Trophoblast cell (in vitro differentiated cells and primary cell): ENCODE measurements around the gene WSCD1.

Source experiments
- DNase-seq, 2 donors: peaks; one replicate each; pipeline ENCODE4 v3.0.0-alpha.2; 2016
- H2AFZ ChIP-seq: 2 replicates; pipeline ENCODE4 v1.6.1; 2013; ENCODE audit warnings: low read length, moderate library complexity, mild to moderate bottlenecking; ENCODE audit not compliant: insufficient read depth, poor library complexity
- H2AK5ac ChIP-seq: 2 replicates; pipeline ENCODE4 v1.6.1; 2013; ENCODE audit warnings: mild to moderate bottlenecking, low read length
- H2BK120ac ChIP-seq: 2 replicates; pipeline ENCODE4 v1.6.1; 2013; ENCODE audit warnings: low read length, mild to moderate bottlenecking, moderate library complexity; ENCODE audit not compliant: insufficient read depth, poor library complexity
- H2BK12ac ChIP-seq: 2 replicates; pipeline ENCODE4 v1.6.1; 2013; ENCODE audit warnings: mild to moderate bottlenecking, low read length, moderate library complexity
- H2BK5ac ChIP-seq: 2 replicates; pipeline ENCODE4 v1.6.1; 2013; ENCODE audit warnings: low read length, low read depth, moderate library complexity, mild to moderate bottlenecking; ENCODE audit not compliant: poor library complexity
- H3K14ac ChIP-seq: 2 replicates; pipeline ENCODE4 v1.6.1; 2013; ENCODE audit warnings: mild to moderate bottlenecking, low read length
- H3K18ac ChIP-seq: 2 replicates; pipeline ENCODE4 v1.6.1; 2013; ENCODE audit warnings: mild to moderate bottlenecking, low read length
- H3K23ac ChIP-seq: 2 replicates; pipeline ENCODE4 v1.6.1; 2013; ENCODE audit warnings: low read length
- H3K27ac ChIP-seq: 2 replicates; pipeline ENCODE4 v1.5.1; 2013; ENCODE audit warnings: low read depth, mild to moderate bottlenecking, inconsistent platforms, low read length, moderate library complexity
- H3K27me3 ChIP-seq: 2 replicates; pipeline ENCODE4 v1.6.1; 2013; ENCODE audit warnings: inconsistent platforms, mild to moderate bottlenecking, low read length, moderate library complexity; ENCODE audit not compliant: insufficient read depth
- H3K36me3 ChIP-seq, 2 experiments: 1 replicate in 1 of 2; 2 replicates in 1 of 2; pipeline ENCODE4 v1.6.1; 2013; ENCODE audit warnings: low read length in 2 of 2, mild to moderate bottlenecking in 2 of 2, moderate library complexity in 1 of 2; ENCODE audit not compliant: insufficient read depth in 2 of 2, control insufficient read depth in 1 of 2
- H3K4ac ChIP-seq: 2 replicates; pipeline ENCODE4 v1.6.1; 2013; ENCODE audit warnings: low read depth, mild to moderate bottlenecking, low read length, moderate library complexity
- H3K4me1 ChIP-seq, 2 experiments: 1 replicate in 1 of 2; 2 replicates in 1 of 2; pipeline ENCODE4 v1.6.1; 2013; ENCODE audit warnings: low read length in 2 of 2, mild to moderate bottlenecking in 2 of 2, moderate library complexity in 1 of 2; ENCODE audit not compliant: insufficient read depth in 2 of 2, control insufficient read depth in 1 of 2
- H3K4me2 ChIP-seq: 2 replicates; pipeline ENCODE4 v1.6.1; 2013; ENCODE audit warnings: inconsistent platforms, mild to moderate bottlenecking, low read length, moderate library complexity
- H3K4me3 ChIP-seq: 2 replicates; pipeline ENCODE4 v1.5.1; 2013; ENCODE audit warnings: mild to moderate bottlenecking, low read depth, low read length, inconsistent platforms
- H3K79me1 ChIP-seq: one replicate; pipeline ENCODE4 v1.6.1; 2013; ENCODE audit warnings: low read length
- H3K79me2 ChIP-seq: 2 replicates; pipeline ENCODE4 v1.6.1; 2013; ENCODE audit warnings: low read length, mild to moderate bottlenecking; ENCODE audit not compliant: control insufficient read depth, insufficient read depth, poor library complexity
- H3K9ac ChIP-seq: 2 replicates; pipeline ENCODE4 v1.6.1; 2013; ENCODE audit warnings: mild to moderate bottlenecking, low read length
- H3K9me3 ChIP-seq: 2 replicates; pipeline ENCODE4 v1.6.1; 2013; ENCODE audit warnings: low read depth, mild to moderate bottlenecking, control low read depth, inconsistent platforms, low read length; ENCODE audit not compliant: insufficient read depth
- H4K12ac ChIP-seq: 2 replicates; pipeline ENCODE4 v1.6.1; 2013; ENCODE audit warnings: low read depth, mild to moderate bottlenecking, low read length, moderate library complexity
- H4K8ac ChIP-seq: 2 replicates; pipeline ENCODE4 v1.6.1; 2013; ENCODE audit warnings: low read depth, mild to moderate bottlenecking, low read length, moderate library complexity
- H4K91ac ChIP-seq: one replicate; pipeline ENCODE4 v1.6.1; 2013; ENCODE audit warnings: low read depth, mild to moderate bottlenecking, low read length, moderate library complexity
- WGBS: extraction: QIAGEN DNeasy Blood & Tissue Kit; methylation state at CpG from one replicate; pipeline ENCODE4 v1.1.7; 2013; ENCODE audit warnings: missing lambda C conversion rate; ENCODE audit not compliant: insufficient read length, insufficient coverage; ENCODE audit errors: extremely low coverage; 5-methylcytosine and 5-hydroxymethylcytosine counted together

Gene WSCD1

DNA sequence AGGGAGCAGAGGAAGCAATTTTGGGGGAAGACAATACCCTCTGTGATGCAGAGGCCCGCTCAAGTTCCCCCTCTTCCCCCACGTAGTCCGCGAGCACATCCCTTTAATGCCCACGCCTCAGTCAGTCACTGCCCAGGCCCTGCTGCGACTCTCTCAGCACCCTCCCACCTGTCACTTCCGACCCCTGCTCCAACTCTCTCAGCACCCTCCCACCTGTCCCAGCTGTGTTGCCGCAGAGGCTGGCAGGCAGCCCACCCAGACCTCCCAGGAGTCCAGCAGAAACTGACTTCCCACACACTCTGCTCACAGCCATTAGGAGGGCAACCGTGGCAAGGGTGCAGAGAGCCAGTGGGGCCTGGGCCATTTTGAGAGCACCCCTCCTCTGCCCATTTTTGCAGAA lies 92.7 kb downstream of the WSCD1 start:
- H4K8ac ChIP-seq = no peak overlapping the region
- H3K4me3 ChIP-seq = no peak overlapping the region
- no peak overlapping the region for H3K4me2 ChIP-seq
- no peak overlapping the region for H4K12ac ChIP-seq
- no peak overlapping the region for H2BK120ac ChIP-seq
- no peaks in the 10 kb centered on the region for H3K79me2 ChIP-seq
- H2BK5ac ChIP-seq = no peak overlapping the region
- no peak overlapping the region for H3K4ac ChIP-seq
- H2AFZ ChIP-seq = no peak overlapping the region
- no peak overlapping the region for H3K18ac ChIP-seq
- H3K9ac ChIP-seq = no peak overlapping the region
- H3K4me1 ChIP-seq = no peaks in the 10 kb centered on the region
- no peak overlapping the region for H4K91ac ChIP-seq
- H3K27me3 ChIP-seq = no peaks in the 10 kb centered on the region
- H3K23ac ChIP-seq = no peak overlapping the region
- no peak overlapping the region for H3K27ac ChIP-seq
- H3K9me3 ChIP-seq = peaks cover 2% of the 10 kb centered on the region
- no peaks in the 10 kb centered on the region for H3K79me1 ChIP-seq
- H2AK5ac ChIP-seq = no peak overlapping the region
- no peaks in the 10 kb centered on the region for H3K36me3 ChIP-seq
- DNase-seq = no peak
- H3K14ac ChIP-seq = no peak overlapping the region
- no CpG with 5 or more reads among the region's 9 CpGs for WGBS
- H2BK12ac ChIP-seq = no peak overlapping the region

GRCh38 chr17:6163612-6164333 lies 93.6 kb downstream of the WSCD1 start:
- no peak overlapping the region for H2BK120ac ChIP-seq
- H3K4me3 ChIP-seq = no peak overlapping the region
- no peak overlapping the region for H4K91ac ChIP-seq
- no peak overlapping the region for H3K14ac ChIP-seq
- peaks cover 2% of the 10 kb centered on the region for H3K9me3 ChIP-seq
- no peak overlapping the region for H2AK5ac ChIP-seq
- H3K79me1 ChIP-seq = no peaks in the 10 kb centered on the region
- H3K36me3 ChIP-seq = no peaks in the 10 kb centered on the region
- no peak overlapping the region for H2AFZ ChIP-seq
- H4K8ac ChIP-seq = no peak overlapping the region
- H3K79me2 ChIP-seq = no peaks in the 10 kb centered on the region
- H3K23ac ChIP-seq = no peak overlapping the region
- DNase-seq = no peak
- H3K18ac ChIP-seq = no peak overlapping the region
- no peaks in the 10 kb centered on the region for H3K4me1 ChIP-seq
- H4K12ac ChIP-seq = no peak overlapping the region
- H3K4ac ChIP-seq = no peak overlapping the region
- H3K27ac ChIP-seq = no peak overlapping the region
- no peak overlapping the region for H3K4me2 ChIP-seq
- H2BK12ac ChIP-seq = no peak overlapping the region
- H3K9ac ChIP-seq = no peak overlapping the region
- no peak overlapping the region for H2BK5ac ChIP-seq
- no CpG with 5 or more reads among the region's 6 CpGs for WGBS
- no peaks in the 10 kb centered on the region for H3K27me3 ChIP-seq

GRCh38 chr17:6164996-6165395 lies 94.8 kb downstream of the WSCD1 start:
- Histone ChIP-seq H3K4ac (no peak overlapping the region), H3K23ac (no peak overlapping the region), H3K14ac (no peak overlapping the region), H3K27ac (no peak overlapping the region), H3K4me3 (no peak overlapping the region), H3K27me3 (no peaks in the 10 kb centered on the region), H2BK12ac (no peak overlapping the region), H3K9ac (no peak overlapping the region), H4K8ac (no peak overlapping the region), H3K79me1 (no peaks in the 10 kb centered on the region), H3K79me2 (no peaks in the 10 kb centered on the region), H3K36me3 (no peaks in the 10 kb centered on the region), H2AK5ac (no peak overlapping the region), H3K9me3 (no peaks in the 10 kb centered on the region), H3K18ac (no peak overlapping the region), H4K12ac (no peak overlapping the region), H2AFZ (no peak overlapping the region), H3K4me2 (no peak overlapping the region), H2BK5ac (no peak overlapping the region), H2BK120ac (no peak overlapping the region), H3K4me1 (no peaks in the 10 kb centered on the region), H4K91ac (no peak overlapping the region)
- no CpG with 5 or more reads among the region's 5 CpGs for WGBS
- no peak for DNase-seq

- Histone ChIP-seq H3K4me3 (no peak overlapping the region), H3K79me1 (no peaks in the 10 kb centered on the region), H3K27ac (no peak overlapping the region), H3K27me3 (no peaks in the 10 kb centered on the region), H4K91ac (no peak overlapping the region), H2AK5ac (no peak overlapping the region), H2AFZ (no peak overlapping the region), H3K9ac (no peak overlapping the region), H3K18ac (no peak overlapping the region), H3K4me1 (no peaks in the 10 kb centered on the region), H3K36me3 (no peaks in the 10 kb centered on the region), H3K9me3 (peaks cover 2% of the 10 kb centered on the region), H3K79me2 (no peaks in the 10 kb centered on the region), H4K12ac (no peak overlapping the region), H2BK120ac (no peak overlapping the region), H3K4ac (no peak overlapping the region), H2BK12ac (no peak overlapping the region), H3K23ac (no peak overlapping the region), H2BK5ac (no peak overlapping the region), H3K4me2 (no peak overlapping the region), H3K14ac (no peak overlapping the region), H4K8ac (no peak overlapping the region)
- no CpG with 5 or more reads among the region's 6 CpGs for WGBS
- no peak for DNase-seq
These were observed 95.6 kb downstream of the WSCD1 start for GRCh38 chr17:6165806-6166205.
